ENCODE measurements around the gene MYRIP.

Gene MYRIP

GRCh38 chr3:40294434-40294833, 485.0 kb downstream of the MYRIP start:
- TF ChIP-seq SPI1 (IDR thresholded peaks at IDR 0.05; ENCODE audit: low read depth, low read length) (no peak), PAX5 (IDR thresholded peaks at IDR 0.05; ENCODE audit: insufficient read depth, low read length, severe bottlenecking) (no peak), POLR2AphosphoS5 (IDR thresholded peaks at IDR 0.05; ENCODE audit: low read depth, low read length) (no peak), POU2F2 (IDR thresholded peaks at IDR 0.05; ENCODE audit: low read depth, low read length) (no peak), POLR2A (IDR thresholded peaks at IDR 0.05; ENCODE audit: low read depth, low read length) (no peak), TAF1 (IDR thresholded peaks at IDR 0.05; ENCODE audit: low read depth, low read length) (no peak)
- FAIRE-seq (no peak), DNase-seq (ENCODE audit: insufficient read length, low spot score) (no peak)

- no peak for TF ChIP-seq TAF1 (IDR thresholded peaks at IDR 0.05; ENCODE audit: low read depth, low read length)
- no peak for TF ChIP-seq POU2F2 (IDR thresholded peaks at IDR 0.05; ENCODE audit: low read depth, low read length)
- FAIRE-seq (no peak), DNase-seq (ENCODE audit: insufficient read length, low spot score) (no peak)
These were observed 488.7 kb downstream of the MYRIP start for GRCh38 chr3:40298075-40298474.

GRCh38 chr3:40299130-40299720, 489.8 kb downstream of the MYRIP start:
- FAIRE-seq, result no peak
- TF ChIP-seq POU2F2 (IDR thresholded peaks at IDR 0.05; ENCODE audit: low read depth, low read length) (no peak), SPI1 (IDR thresholded peaks at IDR 0.05; ENCODE audit: low read depth, low read length) (no peak), POLR2A (IDR thresholded peaks at IDR 0.05; ENCODE audit: low read depth, low read length) (no peak), TAF1 (IDR thresholded peaks at IDR 0.05; ENCODE audit: low read depth, low read length) (no peak), PAX5 (IDR thresholded peaks at IDR 0.05; ENCODE audit: insufficient read depth, low read length, severe bottlenecking) (no peak), POLR2AphosphoS5 (IDR thresholded peaks at IDR 0.05; ENCODE audit: low read depth, low read length) (no peak)

GRCh38 chr3:40299721-40300335, 490.4 kb downstream of the MYRIP start:
- DNase-seq (ENCODE audit: insufficient read length, low spot score), result no peak
- TF ChIP-seq PAX5 (IDR thresholded peaks at IDR 0.05; ENCODE audit: insufficient read depth, low read length, severe bottlenecking) (no peak), SPI1 (IDR thresholded peaks at IDR 0.05; ENCODE audit: low read depth, low read length) (peak; percentile 64; the same call in 1 of the 2 replicates)

More at GRCh38 chr3:40299130-40299720, 489.8 kb downstream of the MYRIP start:
- DNase-seq (ENCODE audit: insufficient read length, low spot score), result no peak

GRCh38 chr3:40302784-40303183, 493.4 kb downstream of the MYRIP start:
- DNase-seq (ENCODE audit: insufficient read length, low spot score), result no peak
- no peak for TF ChIP-seq TAF1 (IDR thresholded peaks at IDR 0.05; ENCODE audit: low read depth, low read length)
- TF ChIP-seq SPI1 (IDR thresholded peaks at IDR 0.05; ENCODE audit: low read depth, low read length), result no peak
- TF ChIP-seq POU2F2 (IDR thresholded peaks at IDR 0.05; ENCODE audit: low read depth, low read length), result no peak
- TF ChIP-seq PAX5 (IDR thresholded peaks at IDR 0.05; ENCODE audit: insufficient read depth, low read length, severe bottlenecking), result no peak
- TF ChIP-seq POLR2AphosphoS5 (IDR thresholded peaks at IDR 0.05; ENCODE audit: low read depth, low read length), result no peak
- no peak for TF ChIP-seq POLR2A (IDR thresholded peaks at IDR 0.05; ENCODE audit: low read depth, low read length)
- FAIRE-seq, result no peak

More at GRCh38 chr3:40299721-40300335, 490.4 kb downstream of the MYRIP start:
- peak; percentile 68 for FAIRE-seq

GRCh38 chr3:40304352-40304751, 494.9 kb downstream of the MYRIP start:
- no peak for DNase-seq (ENCODE audit: insufficient read length, low spot score)
- TF ChIP-seq POU2F2 (IDR thresholded peaks at IDR 0.05; ENCODE audit: low read depth, low read length), result no peak
- TF ChIP-seq PAX5 (IDR thresholded peaks at IDR 0.05; ENCODE audit: insufficient read depth, low read length, severe bottlenecking), result no peak
- no peak for TF ChIP-seq POLR2A (IDR thresholded peaks at IDR 0.05; ENCODE audit: low read depth, low read length)
- no peak for TF ChIP-seq TAF1 (IDR thresholded peaks at IDR 0.05; ENCODE audit: low read depth, low read length)
- no peak for TF ChIP-seq SPI1 (IDR thresholded peaks at IDR 0.05; ENCODE audit: low read depth, low read length)
- no peak for TF ChIP-seq POLR2AphosphoS5 (IDR thresholded peaks at IDR 0.05; ENCODE audit: low read depth, low read length)
- peak; percentile 50 for FAIRE-seq

- TF ChIP-seq POU2F2 (IDR thresholded peaks at IDR 0.05; ENCODE audit: low read depth, low read length) (no peak), POLR2A (IDR thresholded peaks at IDR 0.05; ENCODE audit: low read depth, low read length) (no peak), POLR2AphosphoS5 (IDR thresholded peaks at IDR 0.05; ENCODE audit: low read depth, low read length) (no peak), SPI1 (IDR thresholded peaks at IDR 0.05; ENCODE audit: low read depth, low read length) (no peak), TAF1 (IDR thresholded peaks at IDR 0.05; ENCODE audit: low read depth, low read length) (no peak), PAX5 (IDR thresholded peaks at IDR 0.05; ENCODE audit: insufficient read depth, low read length, severe bottlenecking) (no peak)
- DNase-seq (ENCODE audit: insufficient read length, low spot score), result no peak
- FAIRE-seq, result no peak
These were observed 496.9 kb downstream of the MYRIP start for GRCh38 chr3:40306336-40306735.

GRCh38 chr3:40307176-40307575, 497.8 kb downstream of the MYRIP start:
- DNase-seq (ENCODE audit: insufficient read length, low spot score) (no peak), FAIRE-seq (no peak)
- TF ChIP-seq TAF1 (IDR thresholded peaks at IDR 0.05; ENCODE audit: low read depth, low read length) (no peak), PAX5 (IDR thresholded peaks at IDR 0.05; ENCODE audit: insufficient read depth, low read length, severe bottlenecking) (no peak), POU2F2 (IDR thresholded peaks at IDR 0.05; ENCODE audit: low read depth, low read length) (no peak), POLR2AphosphoS5 (IDR thresholded peaks at IDR 0.05; ENCODE audit: low read depth, low read length) (no peak), POLR2A (IDR thresholded peaks at IDR 0.05; ENCODE audit: low read depth, low read length) (no peak), SPI1 (IDR thresholded peaks at IDR 0.05; ENCODE audit: low read depth, low read length) (no peak)

GRCh38 chr3:40308725-40309417, 499.5 kb downstream of the MYRIP start:
- FAIRE-seq, result peak; percentile 38
- no peak for DNase-seq (ENCODE audit: insufficient read length, low spot score)
- TF ChIP-seq SPI1 (IDR thresholded peaks at IDR 0.05; ENCODE audit: low read depth, low read length) (no peak), PAX5 (IDR thresholded peaks at IDR 0.05; ENCODE audit: insufficient read depth, low read length, severe bottlenecking) (no peak), POU2F2 (IDR thresholded peaks at IDR 0.05; ENCODE audit: low read depth, low read length) (no peak), TAF1 (IDR thresholded peaks at IDR 0.05; ENCODE audit: low read depth, low read length) (no peak), POLR2AphosphoS5 (IDR thresholded peaks at IDR 0.05; ENCODE audit: low read depth, low read length) (no peak), POLR2A (IDR thresholded peaks at IDR 0.05; ENCODE audit: low read depth, low read length) (no peak)

Measured in GM12891 (cell line).